Epithelial cell of proximal tubule (primary cell): ENCODE measurements around the gene SETBP1. TPM values are rescaled to one million over a fixed set of nuclear protein-coding genes. Genes with fewer than 3 reads are reported as not detected.
A peak's percentile ranks its signal among the peaks of the same experiment; 100 is the strongest.

ENCODE experiments used
- DNase-seq: peaks from one replicate; pipeline ENCODE4 v3.0.0-alpha.2; 2011; ENCODE audit warnings: low read depth
- H3K4me3 ChIP-seq: 2 replicates; pipeline ENCODE4 v1.5.1; 2011; ENCODE audit warnings: low read depth, mild to moderate bottlenecking, low read length
- CTCF ChIP-seq: conservative IDR thresholded peaks from 2 replicates; pipeline ENCODE4 v1.5.1; 2012; ENCODE audit warnings: low read depth, mild to moderate bottlenecking, low read length
- total RNA-seq: library from RNA; depleted of rRNA; stranded (reverse); fragments of >200 nt; gene quantifications from 2 replicates; pipeline ENCODE4 v1.2.3, GENCODE V29; 2015

Gene SETBP1
- total RNA-seq, 1 donor from 2014 or later, result 2.4 TPM

- no peak overlapping the region for H3K4me3 ChIP-seq
- DNase-seq, result no peak
- TF ChIP-seq CTCF, result no peak
Measured at GRCh38 chr18:44898498-44898897, 217.8 kb downstream of the SETBP1 start.

GRCh38 chr18:44899832-44900231 lies 219.1 kb downstream of the SETBP1 start:
- H3K4me3 ChIP-seq, result no peak overlapping the region
- peak; percentile 29 for TF ChIP-seq CTCF
- DNase-seq, result no peak

- no peak for DNase-seq
- no peak for TF ChIP-seq CTCF
- no peak overlapping the region for H3K4me3 ChIP-seq
Measured at GRCh38 chr18:44900627-44901026, 219.9 kb downstream of the SETBP1 start.

GRCh38 chr18:44901283-44901682 lies 220.6 kb downstream of the SETBP1 start:
- peak; percentile 55 for TF ChIP-seq CTCF
- DNase-seq, result no peak
- H3K4me3 ChIP-seq, result no peak overlapping the region

- H3K4me3 ChIP-seq, result no peak overlapping the region
- no peak for DNase-seq
- no peak for TF ChIP-seq CTCF
Measured at GRCh38 chr18:44903327-44903726, 222.6 kb downstream of the SETBP1 start.

- H3K4me3 ChIP-seq, result no peak overlapping the region
- no peak for TF ChIP-seq CTCF
- no peak for DNase-seq
Measured at GRCh38 chr18:44904768-44905167, 224.1 kb downstream of the SETBP1 start.

- no peak overlapping the region for H3K4me3 ChIP-seq
- TF ChIP-seq CTCF, result no peak
- no peak for DNase-seq
Measured at GRCh38 chr18:44909191-44909719, 228.6 kb downstream of the SETBP1 start.
